ENCODE data around the gene SAMD13. TPM values are rescaled to one million over a fixed set of nuclear protein-coding genes. Genes with fewer than 3 reads are reported as not detected.

SAMD13 gene
- total RNA-seq, 1 experiment from 2014 or later = 0.61 TPM

- H3K9me3 Mint-ChIP-seq = no peaks in the 10 kb centered on the region
- H3K27ac Mint-ChIP-seq = no peak overlapping the region
Measured at GRCh38 chr1:84365225-84366221, 64.0 kb downstream of the SAMD13 start.

More at GRCh38 chr1:84365225-84366221, 64.0 kb downstream of the SAMD13 start:
- no peaks in the 10 kb centered on the region for H3K4me1 ChIP-seq (ENCODE audit: insufficient read depth, low read length)
- no peaks in the 10 kb centered on the region for H3K79me2 ChIP-seq (ENCODE audit: insufficient read depth, low read length)
- H4K5ac ChIP-seq (ENCODE audit: insufficient read length, low read depth, low read length) = no peak overlapping the region
- no peak overlapping the region for H3K4ac ChIP-seq (ENCODE audit: low read depth, low read length)
- no peak overlapping the region for H4K8ac ChIP-seq (replicated peaks; ENCODE audit: insufficient read length, low read depth, low read length)
- H2BK12ac ChIP-seq (ENCODE audit: insufficient read length, low read depth, low read length) = no peak overlapping the region
- no peak overlapping the region for H3K18ac ChIP-seq (ENCODE audit: insufficient read length, low read depth, low read length)
- no peaks in the 10 kb centered on the region for H3K9me3 ChIP-seq (ENCODE audit: control insufficient read depth, low read depth, low read length)
- H3K27me3 ChIP-seq (ENCODE audit: insufficient read depth, low read length) = no peaks in the 10 kb centered on the region
- no peaks in the 10 kb centered on the region for H3K79me1 ChIP-seq (ENCODE audit: insufficient read depth, low read depth, low read length, poor library complexity, severe bottlenecking)
- no peaks in the 10 kb centered on the region for H3K23me2 ChIP-seq (ENCODE audit: insufficient read length, low read depth, low read length, poor library complexity, severe bottlenecking)
- H3K23ac ChIP-seq (ENCODE audit: insufficient read length, low read depth, low read length) = no peak overlapping the region
- no peaks in the 10 kb centered on the region for H4K20me1 ChIP-seq (ENCODE audit: control insufficient read depth, insufficient read depth, insufficient read length)
- no peak overlapping the region for H3K9ac ChIP-seq (ENCODE audit: extremely low read depth, insufficient read length, low read length)
- H4K91ac ChIP-seq (ENCODE audit: insufficient read length, low read depth, low read length) = no peak overlapping the region
- H3K36me3 Mint-ChIP-seq (ENCODE audit: insufficient read depth in 1 of 3, low read depth in 3 of 3) = no peaks in the 10 kb centered on the region; a peak in 1 of 7 replicates
- TF ChIP-seq CTCF (conservative IDR thresholded peaks at IDR 0.05) = no peak
- DNase-seq = no peak
- H2AFZ ChIP-seq (ENCODE audit: low read length) = no peak overlapping the region
- no CpG with 5 or more reads among the region's 3 CpGs for WGBS (ENCODE audit: extremely low coverage, insufficient read length, low lambda C conversion rate)
- H3T11ph ChIP-seq (ENCODE audit: low read length) = no peak overlapping the region
- H3K4me3 Mint-ChIP-seq = no peak overlapping the region
- no peak overlapping the region for H2BK20ac ChIP-seq (ENCODE audit: low read depth, low read length, poor library complexity, severe bottlenecking)
- no peak overlapping the region for H3K4me2 ChIP-seq (ENCODE audit: insufficient read depth, insufficient read length, low read length)
- no peak overlapping the region for H2AK5ac ChIP-seq (ENCODE audit: insufficient read length, low read length)
- H2BK15ac ChIP-seq (ENCODE audit: low read depth, low read length) = no peak overlapping the region
- no peaks in the 10 kb centered on the region; the same call in 1 of the 2 replicates for H3K27me3 Mint-ChIP-seq (ENCODE audit: low read depth)
- H2BK5ac ChIP-seq (ENCODE audit: insufficient read length, low read length) = no peak overlapping the region
- H3K14ac ChIP-seq (ENCODE audit: insufficient read depth, low read length) = no peak overlapping the region
- no peaks in the 10 kb centered on the region for H3K4me1 Mint-ChIP-seq
- H3K56ac ChIP-seq (ENCODE audit: insufficient read length, low read depth, low read length) = no peak overlapping the region
- no peak overlapping the region for H2BK120ac ChIP-seq (ENCODE audit: low read depth, low read length, poor library complexity, severe bottlenecking)
- no peak overlapping the region for H3K27ac ChIP-seq (ENCODE audit: insufficient read length, low read depth, low read length)
